Measurements from ENCODE around the gene PAQR4. TPM values are rescaled to one million over a fixed set of nuclear protein-coding genes. Genes with fewer than 3 reads are reported as not detected.

Gene PAQR4
- total RNA-seq, 2 donors from 2014 or later: 30.5 to 32.0 TPM

GRCh38 chr16:2969545-2970521 lies 685 bp downstream of the PAQR4 start:
- H3K27me3 Mint-ChIP-seq (ENCODE audit: insufficient read depth): peaks cover 34% of the 10 kb centered on the region
- Histone ChIP-seq H3K4me3 (ENCODE audit: low read length) (peak overlapping the region; percentile 80), H3K9me3 (ENCODE audit: control insufficient read depth, low read length) (no peaks in the 10 kb centered on the region), H3K9ac (ENCODE audit: extremely low read depth, low read length, poor library complexity, severe bottlenecking) (peak overlapping the region; percentile 38), H3K36me3 (ENCODE audit: control insufficient read depth, insufficient read depth, low read length) (no peaks in the 10 kb centered on the region), H3K4me1 (ENCODE audit: control insufficient read depth, insufficient read depth, low read length) (peaks cover 14% of the 10 kb centered on the region), H3K27ac (ENCODE audit: low read depth, low read length) (peak overlapping the region; percentile 49), H3K27me3 (ENCODE audit: control insufficient read depth, insufficient read depth, low read length, poor library complexity, severe bottlenecking) (no peaks in the 10 kb centered on the region)
- DNase-seq: peak; percentile 94
- H3K4me1 Mint-ChIP-seq: peaks cover 4% of the 10 kb centered on the region
- TF ChIP-seq, protein P1, sequence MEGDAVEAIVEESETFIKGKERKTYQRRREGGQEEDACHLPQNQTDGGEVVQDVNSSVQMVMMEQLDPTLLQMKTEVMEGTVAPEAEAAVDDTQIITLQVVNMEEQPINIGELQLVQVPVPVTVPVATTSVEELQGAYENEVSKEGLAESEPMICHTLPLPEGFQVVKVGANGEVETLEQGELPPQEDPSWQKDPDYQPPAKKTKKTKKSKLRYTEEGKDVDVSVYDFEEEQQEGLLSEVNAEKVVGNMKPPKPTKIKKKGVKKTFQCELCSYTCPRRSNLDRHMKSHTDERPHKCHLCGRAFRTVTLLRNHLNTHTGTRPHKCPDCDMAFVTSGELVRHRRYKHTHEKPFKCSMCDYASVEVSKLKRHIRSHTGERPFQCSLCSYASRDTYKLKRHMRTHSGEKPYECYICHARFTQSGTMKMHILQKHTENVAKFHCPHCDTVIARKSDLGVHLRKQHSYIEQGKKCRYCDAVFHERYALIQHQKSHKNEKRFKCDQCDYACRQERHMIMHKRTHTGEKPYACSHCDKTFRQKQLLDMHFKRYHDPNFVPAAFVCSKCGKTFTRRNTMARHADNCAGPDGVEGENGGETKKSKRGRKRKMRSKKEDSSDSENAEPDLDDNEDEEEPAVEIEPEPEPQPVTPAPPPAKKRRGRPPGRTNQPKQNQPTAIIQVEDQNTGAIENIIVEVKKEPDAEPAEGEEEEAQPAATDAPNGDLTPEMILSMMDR (conservative IDR thresholded peaks at IDR 0.05): peak; percentile 77
- no peak overlapping the region for H3K27ac Mint-ChIP-seq
- peak overlapping the region; percentile 64 for H3K4me3 Mint-ChIP-seq
- H3K9me3 Mint-ChIP-seq: no peaks in the 10 kb centered on the region
- H3K36me3 Mint-ChIP-seq (ENCODE audit: low read depth): peaks cover 14% of the 10 kb centered on the region
- 1 to 2% methylated on average over 28 to 83 of the region's 83 CpGs for WGBS, 2 experiments (ENCODE audit: insufficient coverage in 1 of 2, insufficient read length in 1 of 2)

- Histone ChIP-seq H3K36me3 (ENCODE audit: control insufficient read depth, insufficient read depth, low read length) (peaks cover 6% of the 10 kb centered on the region), H3K4me3 (ENCODE audit: low read length) (peak overlapping the region; percentile 80), H3K4me1 (ENCODE audit: control insufficient read depth, insufficient read depth, low read length) (peaks cover 14% of the 10 kb centered on the region), H3K9ac (ENCODE audit: extremely low read depth, low read length, poor library complexity, severe bottlenecking) (no peak overlapping the region), H3K27ac (ENCODE audit: low read depth, low read length) (no peak overlapping the region), H3K9me3 (ENCODE audit: control insufficient read depth, low read length) (no peaks in the 10 kb centered on the region), H3K27me3 (ENCODE audit: control insufficient read depth, insufficient read depth, low read length, poor library complexity, severe bottlenecking) (no peaks in the 10 kb centered on the region)
- Mint-ChIP-seq H3K36me3 (ENCODE audit: low read depth) (peaks cover 14% of the 10 kb centered on the region), H3K9me3 (no peaks in the 10 kb centered on the region), H3K27me3 (ENCODE audit: insufficient read depth) (peaks cover 29% of the 10 kb centered on the region), H3K4me3 (peak overlapping the region; percentile 64), H3K4me1 (peaks cover 4% of the 10 kb centered on the region), H3K27ac (peak overlapping the region; percentile 48)
- no peak for DNase-seq
- TF ChIP-seq, protein P1 (conservative IDR thresholded peaks at IDR 0.05): no peak
- WGBS, 2 experiments (ENCODE audit: insufficient coverage in 1 of 2, insufficient read length in 1 of 2): 82 to 93% methylated on average over 3 to 6 of the region's 6 CpGs
These were observed 1.4 kb downstream of the PAQR4 start for GRCh38 chr16:2970563-2970962.

GRCh38 chr16:2971134-2971984 lies 2.2 kb downstream of the PAQR4 start:
- Histone ChIP-seq H3K36me3 (ENCODE audit: control insufficient read depth, insufficient read depth, low read length) (peaks cover 14% of the 10 kb centered on the region), H3K27me3 (ENCODE audit: control insufficient read depth, insufficient read depth, low read length, poor library complexity, severe bottlenecking) (no peaks in the 10 kb centered on the region), H3K9me3 (ENCODE audit: control insufficient read depth, low read length) (no peaks in the 10 kb centered on the region), H3K9ac (ENCODE audit: extremely low read depth, low read length, poor library complexity, severe bottlenecking) (no peak overlapping the region), H3K4me1 (ENCODE audit: control insufficient read depth, insufficient read depth, low read length) (peaks cover 14% of the 10 kb centered on the region), H3K27ac (ENCODE audit: low read depth, low read length) (no peak overlapping the region), H3K4me3 (ENCODE audit: low read length) (peak overlapping the region; percentile 80)
- peak overlapping the region; percentile 64 for H3K4me3 Mint-ChIP-seq
- 96% methylated on average over 17 to 35 of the region's 35 CpGs for WGBS, 2 experiments (ENCODE audit: insufficient coverage in 1 of 2, insufficient read length in 1 of 2)
- no peak for DNase-seq
- peaks cover 14% of the 10 kb centered on the region for H3K36me3 Mint-ChIP-seq (ENCODE audit: low read depth)
- TF ChIP-seq, protein P1 (conservative IDR thresholded peaks at IDR 0.05): no peak
- H3K27me3 Mint-ChIP-seq (ENCODE audit: insufficient read depth): peaks cover 21% of the 10 kb centered on the region
- H3K27ac Mint-ChIP-seq: no peak overlapping the region
- H3K9me3 Mint-ChIP-seq: no peaks in the 10 kb centered on the region
- H3K4me1 Mint-ChIP-seq: peaks cover 4% of the 10 kb centered on the region

Measured in endodermal cell (in vitro differentiated cells).